H1 (cell line): Measurements from ENCODE around the gene NAA25. TPM values are rescaled to one million over a fixed set of nuclear protein-coding genes. Genes with fewer than 3 reads are reported as not detected.

Source experiments
- CTCF ChIA-PET: fragments of 300-600 bp; sonication (Branson Sonifier 250); formaldehyde crosslinking; loops from one replicate; lab custom pipeline; 2021; ENCODE audit not compliant: partially characterized antibody; lab: Charles Lee
- POLR2A ChIA-PET: fragments of 300-600 bp; sonication (Branson Sonifier 250); formaldehyde crosslinking; loops from one replicate; lab custom pipeline; 2021; ENCODE audit warnings: inconsistent platforms; ENCODE audit not compliant: partially characterized antibody; lab: Charles Lee
- DNase-seq, 2 experiments: peaks; one replicate each; pipeline versions ENCODE4 v3.0.0 to v3.0.0-alpha.2; 2010 to 2022; ENCODE audit warnings: low spot score in 2 of 2, low read depth in 1 of 2, mixed read lengths in 1 of 2
- FAIRE-seq: peaks from 2 replicates; lab custom pipeline; 2011; peaks lifted over from hg19 to GRCh38; lab: Jason Lieb, UNC
- H2AFZ ChIP-seq: 2 replicates; pipeline ENCODE4 v1.8.1; 2012; ENCODE audit warnings: low read length, inconsistent platforms
- H2AK5ac ChIP-seq: 2 replicates; pipeline ENCODE4 v1.6.1; 2013; ENCODE audit warnings: low read depth, low read length
- H2BK120ac ChIP-seq: replicated peaks from 2 replicates; pipeline ENCODE3; 2013; ENCODE audit warnings: low read depth, low read length, inconsistent platforms
- H2BK12ac ChIP-seq: 2 replicates; pipeline ENCODE4 v1.6.1; 2013; ENCODE audit warnings: low read depth, low read length
- H2BK15ac ChIP-seq: 2 replicates; pipeline ENCODE4 v1.6.1; 2013; ENCODE audit warnings: low read length
- H2BK20ac ChIP-seq: 2 replicates; pipeline ENCODE4 v1.6.1; 2013; ENCODE audit warnings: low read length
- H2BK5ac ChIP-seq: 2 replicates; pipeline ENCODE4 v1.6.1; 2013; ENCODE audit warnings: low read depth, low read length
- H3K14ac ChIP-seq: 2 replicates; pipeline ENCODE4 v1.6.1; 2013; ENCODE audit warnings: inconsistent platforms; ENCODE audit not compliant: insufficient read length
- H3K18ac ChIP-seq: 2 replicates; pipeline ENCODE4 v1.6.1; 2013; ENCODE audit warnings: low read length; ENCODE audit errors: extremely low read depth
- H3K23ac ChIP-seq: 2 replicates; pipeline ENCODE4 v1.6.1; 2013; ENCODE audit warnings: inconsistent platforms; ENCODE audit not compliant: insufficient read length
- H3K23me2 ChIP-seq: 2 replicates; pipeline ENCODE4 v1.6.1; 2013; ENCODE audit warnings: low read depth, low read length
- H3K27ac ChIP-seq: 2 replicates; pipeline ENCODE4 v1.6.1; 2011; ENCODE audit warnings: low read depth, low read length, inconsistent platforms
- H3K27me3 ChIP-seq, 4 experiments: replicated peaks in 1 of 4; 1 replicate in 1 of 4; 2 replicates in 3 of 4; pipeline versions ENCODE4 v1.6.1 to v1.8.1; 2011 to 2013; ENCODE audit warnings: low read length in 3 of 4, mild to moderate bottlenecking in 3 of 4, inconsistent platforms in 2 of 4, mixed read lengths in 2 of 4, moderate library complexity in 1 of 4; ENCODE audit not compliant: control insufficient read depth in 3 of 4, insufficient read depth in 3 of 4; ENCODE audit errors: extremely low read depth in 1 of 4
- H3K36me3 ChIP-seq, 4 experiments: 2 replicates each; pipeline versions ENCODE4 v1.6.1 to v1.8.1; 2011 to 2013; ENCODE audit warnings: mild to moderate bottlenecking in 4 of 4, low read length in 3 of 4, moderate library complexity in 2 of 4, control low read depth in 1 of 4, inconsistent platforms in 1 of 4; ENCODE audit not compliant: insufficient read depth in 4 of 4, control insufficient read depth in 2 of 4
- H3K4ac ChIP-seq: replicated peaks from 2 replicates; pipeline ENCODE3; 2013; ENCODE audit warnings: low read length, low read depth, mixed read lengths, inconsistent platforms; ENCODE audit not compliant: insufficient read length
- H3K4me1 ChIP-seq, 4 experiments: replicated peaks in 1 of 4; 1 replicate in 1 of 4; 2 replicates in 3 of 4; pipeline versions ENCODE4 v1.6.1 to v1.8.1; 2011 to 2013; ENCODE audit warnings: low read length in 3 of 4, inconsistent platforms in 2 of 4, mixed read lengths in 1 of 4; ENCODE audit not compliant: insufficient read depth in 4 of 4, control insufficient read depth in 3 of 4
- H3K4me2 ChIP-seq, 2 experiments: 2 replicates each; pipeline versions ENCODE4 v1.6.1 to v1.8.1; 2011 to 2013; ENCODE audit warnings: low read depth in 2 of 2, low read length in 2 of 2, control low read depth in 1 of 2, inconsistent platforms in 1 of 2, mild to moderate bottlenecking in 1 of 2; ENCODE audit not compliant: insufficient read depth in 1 of 2
- H3K4me3 ChIP-seq, 4 experiments: fragments of 200-600, 300-600 bp in 1 of 4; sonication (generic), shearing (Covaris generic), sonication (Bioruptor Twin) in 1 of 4; 2 replicates each; pipeline versions ENCODE4 v1.5.1 to v1.8.1; 2011 to 2016; ENCODE audit warnings: low read length in 4 of 4, low read depth in 3 of 4, control low read depth in 2 of 4, inconsistent platforms in 2 of 4, mild to moderate bottlenecking in 2 of 4, mixed read lengths in 1 of 4, moderate library complexity in 1 of 4; ENCODE audit not compliant: insufficient read depth in 2 of 4; ENCODE audit errors: extremely low read depth in 1 of 4
- H3K56ac ChIP-seq: replicated peaks from 2 replicates; pipeline ENCODE3; 2013; ENCODE audit warnings: low read depth, mild to moderate bottlenecking, mixed read lengths, low read length, inconsistent platforms; ENCODE audit not compliant: insufficient read length
- H3K79me1 ChIP-seq: 2 replicates; pipeline ENCODE4 v1.6.1; 2013; ENCODE audit warnings: low read depth, low read length, control low read depth
- H3K79me2 ChIP-seq, 2 experiments: 2 replicates each; pipeline versions ENCODE4 v1.6.1 to v1.8.1; 2012 to 2013; ENCODE audit warnings: low read length in 2 of 2, mild to moderate bottlenecking in 2 of 2, inconsistent platforms in 1 of 2; ENCODE audit not compliant: insufficient read depth in 2 of 2, control insufficient read depth in 1 of 2
- H3K9ac ChIP-seq, 4 experiments: replicated peaks in 1 of 4; 1 replicate in 1 of 4; 2 replicates in 3 of 4; pipeline versions ENCODE4 v1.6.1 to v1.8.1; 2011 to 2013; ENCODE audit warnings: low read depth in 3 of 4, low read length in 3 of 4, control low read depth in 2 of 4, mild to moderate bottlenecking in 2 of 4, moderate library complexity in 2 of 4, inconsistent platforms in 1 of 4; ENCODE audit errors: extremely low read depth in 1 of 4
- H3K9me3 ChIP-seq, 2 experiments: 2 replicates each; pipeline versions ENCODE4 v1.6.1 to v1.8.1; 2012 to 2013; ENCODE audit warnings: mild to moderate bottlenecking in 2 of 2, moderate library complexity in 2 of 2, control low read depth in 1 of 2, inconsistent platforms in 1 of 2, low read depth in 1 of 2, low read length in 1 of 2, mixed read lengths in 1 of 2; ENCODE audit not compliant: insufficient read depth in 2 of 2
- H4K20me1 ChIP-seq, 2 experiments: replicated peaks in 1 of 2; 2 replicates each; pipeline versions ENCODE3 to v1.8.1; 2011 to 2013; ENCODE audit warnings: inconsistent platforms in 2 of 2, low read length in 2 of 2, mild to moderate bottlenecking in 1 of 2; ENCODE audit not compliant: insufficient read depth in 2 of 2, control insufficient read depth in 1 of 2
- H4K5ac ChIP-seq: 2 replicates; pipeline ENCODE4 v1.6.1; 2013; ENCODE audit warnings: low read length, low read depth, mixed read lengths, inconsistent platforms; ENCODE audit not compliant: insufficient read length
- H4K8ac ChIP-seq: 2 replicates; pipeline ENCODE4 v1.8.0; 2013; ENCODE audit warnings: mild to moderate bottlenecking, moderate library complexity, low read length, inconsistent platforms; ENCODE audit not compliant: insufficient read depth; ENCODE audit errors: extremely low read depth
- H4K91ac ChIP-seq: replicated peaks from 2 replicates; pipeline ENCODE3; 2013; ENCODE audit warnings: low read length, mixed read lengths, inconsistent platforms; ENCODE audit not compliant: insufficient read length
- CHD1 ChIP-seq: IDR thresholded peaks from 2 replicates; pipeline ENCODE4 v1.6.1; 2012; ENCODE audit warnings: low read depth, low read length, improper control_type of control experiment
- EZH2 ChIP-seq: fragments of 200-600 bp; sonication (generic); IDR thresholded peaks from 2 replicates; pipeline ENCODE4 v1.7.1; 2012; ENCODE audit warnings: low read depth, mild to moderate bottlenecking, moderate library complexity, low read length, inconsistent platforms; ENCODE audit not compliant: severe bottlenecking
- HDAC2 ChIP-seq, 2 experiments: fragments of 300-600 bp in 1 of 2; sonication (generic) in 1 of 2; IDR thresholded peaks; 2 replicates each; pipeline ENCODE4 v1.6.1; 2011 to 2012; ENCODE audit warnings: low read depth in 2 of 2, low read length in 2 of 2, mild to moderate bottlenecking in 2 of 2, moderate library complexity in 2 of 2, borderline replicate concordance in 1 of 2, inconsistent platforms in 1 of 2
- HDAC6 ChIP-seq: IDR thresholded peaks from one replicate; pipeline ENCODE4 v1.7.1; 2012; ENCODE audit warnings: low read depth, mild to moderate bottlenecking, inconsistent platforms, low read length, moderate library complexity
- KDM5A ChIP-seq: fragments of 200-600 bp; IDR thresholded peaks from 2 replicates; pipeline ENCODE4 v1.7.1; 2012; ENCODE audit warnings: mild to moderate bottlenecking, low read length, inconsistent platforms, mixed read lengths
- MAFK ChIP-seq: IDR thresholded peaks from 2 replicates; pipeline ENCODE4 v1.6.1; 2012; ENCODE audit warnings: low read depth, mild to moderate bottlenecking, improper control_type of control experiment, low read length
- RBBP5 ChIP-seq: IDR thresholded peaks from 2 replicates; pipeline ENCODE4 v1.7.1; 2012; ENCODE audit warnings: low read depth, mild to moderate bottlenecking, inconsistent platforms, low read length, moderate library complexity, borderline replicate concordance
- SIN3A ChIP-seq, 2 experiments: IDR thresholded peaks in 1 of 2; conservative IDR thresholded peaks in 1 of 2; 2 replicates each; pipeline ENCODE4 v1.6.1; 2011 to 2012; ENCODE audit warnings: low read length in 2 of 2, improper control_type of control experiment in 1 of 2, low read depth in 1 of 2, mild to moderate bottlenecking in 1 of 2
- SP4 ChIP-seq: IDR thresholded peaks from 2 replicates; pipeline ENCODE4 v1.6.1; 2012; ENCODE audit warnings: low read length, inconsistent platforms
- SRF ChIP-seq: IDR thresholded peaks from 2 replicates; pipeline ENCODE4 v1.6.1; 2011; ENCODE audit warnings: mild to moderate bottlenecking, low read depth, low read length, moderate library complexity
- TCF12 ChIP-seq: IDR thresholded peaks from 2 replicates; pipeline ENCODE4 v1.6.1; 2011; ENCODE audit warnings: low read depth, mild to moderate bottlenecking, low read length
- WGBS, 2 experiments: shearing (Covaris generic) in 1 of 2; methylation state at CpG; one replicate each; pipeline versions ENCODE4 v1.1.6 to v1.1.7; 2013 to 2015; ENCODE audit warnings: low lambda C conversion rate in 2 of 2, mixed read lengths in 2 of 2, inconsistent platforms in 1 of 2, low coverage in 1 of 2, missing lambda C conversion rate in 1 of 2; ENCODE audit not compliant: insufficient replicate concordance in 2 of 2, insufficient coverage in 1 of 2, insufficient read length in 1 of 2; ENCODE audit errors: extremely low coverage in 1 of 2, missing lambda C conversion rate in 1 of 2; 5-methylcytosine and 5-hydroxymethylcytosine counted together
- polyA plus RNA-seq, 7 experiments: library from polyadenylated mRNA; depleted of rRNA in 3 of 7; stranded (reverse) in 5 of 7; unstranded in 2 of 7; fragments of >200 nt in 5 of 7; fragments of 200-250 nt in 2 of 7; gene quantifications; 1 replicate in 5 of 7; 2 replicates in 1 of 7; 4 replicates in 1 of 7; pipeline versions ENCODE4 v1.2.1 to v1.2.3, GENCODE V29; 2011 to 2013; ENCODE audit warnings: missing spikeins in 2 of 7, mixed read lengths in 2 of 7
- total RNA-seq: library from RNA; stranded (reverse); fragmentation: NEBNext Ultra II Directional; extraction: Animal tissue kit (Norgen Biotek cat#: 25700); gene quantifications from 2 replicates; pipeline ENCODE4 v1.2.1, GENCODE V29; 2021
- TF ChIP-seq, protein P1 (sequence below): IDR thresholded peaks from 2 replicates; pipeline ENCODE4 v1.6.1; 2012; ENCODE audit warnings: low read length, inconsistent platforms

Gene NAA25
- total and polyA plus RNA-seq, 2 of the 8 experiments (the other 6 are each of a cell fraction or from before 2014, with no cell fraction given), result 10.8 to 60.3 TPM

DNA sequence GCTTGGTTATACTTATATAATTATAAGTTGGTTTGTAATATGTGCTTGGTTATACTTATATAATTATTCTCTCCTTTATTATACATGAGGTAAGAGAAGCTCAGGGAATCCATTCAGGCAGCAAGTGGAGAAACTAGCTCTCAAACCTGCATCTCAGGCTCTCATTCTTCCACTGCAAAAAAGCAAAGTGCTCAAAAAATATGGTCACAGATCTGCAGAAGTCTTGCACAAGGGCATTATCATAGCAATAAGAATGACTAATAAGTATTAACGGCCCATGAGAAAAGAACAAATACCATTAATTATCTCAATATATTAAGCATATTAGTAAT is 16.3 kb upstream of the NAA25 start:
- peak overlapping the region in 1 of 4 experiments; percentile 78; a peak in 1 of 8 replicates for H3K4me3 ChIP-seq
- CTCF ChIA-PET, result interaction anchor here (1.0 to 1.2 kb wide), 3 partner anchors 9 to 38 kb away, joined by 3 to 4 read pairs (median 3); no protein-coding TSS in a partner anchor
- TF ChIP-seq TCF12 (no peak), RBBP5 (no peak), CHD1 (no peak), HDAC2 (IDR thresholded peaks at IDR 0.05; ENCODE audit: borderline replicate concordance in 1 of 2, low read depth in 2 of 2, low read length in 2 of 2) (no peak), HDAC6 (no peak), SRF (no peak), SP4 (no peak), EZH2 (no peak), KDM5A (no peak), SIN3A (conservative IDR thresholded peaks at IDR 0.05 in 1 of 2, IDR thresholded peaks at IDR 0.05 in 1 of 2; ENCODE audit: low read depth in 1 of 2, low read length in 2 of 2) (no peak), MAFK (no peak)
- TF ChIP-seq, protein P1, sequence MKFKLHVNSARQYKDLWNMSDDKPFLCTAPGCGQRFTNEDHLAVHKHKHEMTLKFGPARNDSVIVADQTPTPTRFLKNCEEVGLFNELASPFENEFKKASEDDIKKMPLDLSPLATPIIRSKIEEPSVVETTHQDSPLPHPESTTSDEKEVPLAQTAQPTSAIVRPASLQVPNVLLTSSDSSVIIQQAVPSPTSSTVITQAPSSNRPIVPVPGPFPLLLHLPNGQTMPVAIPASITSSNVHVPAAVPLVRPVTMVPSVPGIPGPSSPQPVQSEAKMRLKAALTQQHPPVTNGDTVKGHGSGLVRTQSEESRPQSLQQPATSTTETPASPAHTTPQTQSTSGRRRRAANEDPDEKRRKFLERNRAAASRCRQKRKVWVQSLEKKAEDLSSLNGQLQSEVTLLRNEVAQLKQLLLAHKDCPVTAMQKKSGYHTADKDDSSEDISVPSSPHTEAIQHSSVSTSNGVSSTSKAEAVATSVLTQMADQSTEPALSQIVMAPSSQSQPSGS, result no peak

More for the DNA sequence above, 16.3 kb upstream of the NAA25 start:
- peaks cover 0 to 4% (median 1%) of the 10 kb centered on the region in 4 experiments; a peak in 4 of 7 replicates for H3K4me1 ChIP-seq
- H2BK15ac ChIP-seq, result no peak overlapping the region
- H3K9me3 ChIP-seq, result no peaks in the 10 kb centered on the region
- no peaks in the 10 kb centered on the region for H3K36me3 ChIP-seq
- no peak overlapping the region for H3K23ac ChIP-seq
- H2BK20ac ChIP-seq, result no peak overlapping the region
- peaks cover 4% of the 10 kb centered on the region; the same call in 1 of the 2 replicates for H3K23me2 ChIP-seq
- no peak overlapping the region for H4K91ac ChIP-seq
- 58% methylated on average over 1 of the region's 1 CpG; no CpG with 5 or more reads in 1 of the 2 experiments for WGBS, 2 experiments
- no peak overlapping the region for H3K27ac ChIP-seq
- no peak overlapping the region for H3K4ac ChIP-seq
- H2BK120ac ChIP-seq, result no peak overlapping the region
- H2BK5ac ChIP-seq, result no peak overlapping the region
- H4K5ac ChIP-seq, result no peak overlapping the region
- H3K18ac ChIP-seq, result no peak overlapping the region
- no peak overlapping the region for H3K56ac ChIP-seq
- H3K79me2 ChIP-seq, result peaks cover 2 to 5% of the 10 kb centered on the region in 2 experiments; a peak in 1 of 4 replicates
- H2AFZ ChIP-seq, result no peak overlapping the region
- H3K4me2 ChIP-seq, result peak overlapping the region; percentile 77 to 91; a peak in 3 of 4 replicates
- H2AK5ac ChIP-seq, result no peak overlapping the region
- H3K27me3 ChIP-seq, result no peaks in the 10 kb centered on the region
- H3K79me1 ChIP-seq, result no peaks in the 10 kb centered on the region
- POLR2A ChIA-PET, result interaction anchor here (1.3 to 8.1 kb wide), 5 partner anchors 8 to 111 kb away, joined by 3 to 90 read pairs (median 10); partner anchors contain the start of genes ERP29, NAA25 and TMEM116
- H3K9ac ChIP-seq, result no peak overlapping the region
- H4K20me1 ChIP-seq, result peaks cover 2% of the 10 kb centered on the region in 2 experiments
- FAIRE-seq (no peak), DNase-seq (no peak)
- H4K8ac ChIP-seq, result no peak overlapping the region
- no peak overlapping the region for H3K14ac ChIP-seq
- H2BK12ac ChIP-seq, result no peak overlapping the region
